ENCODE measurements around the gene ZYG11A. TPM values are rescaled to one million over a fixed set of nuclear protein-coding genes. Genes with fewer than 3 reads are reported as not detected.
"Not testable (repeated sequence)": the region's sequence is repeated elsewhere in the genome, so short reads cannot be mapped to it uniquely, and the experiment has no call there.

ZYG11A gene
- total RNA-seq, 5 donors from 2014 or later (not counting 1 experiment from before 2014, with no cell fraction given): 0.09 to 0.15 (median 0.09) TPM

DNA sequence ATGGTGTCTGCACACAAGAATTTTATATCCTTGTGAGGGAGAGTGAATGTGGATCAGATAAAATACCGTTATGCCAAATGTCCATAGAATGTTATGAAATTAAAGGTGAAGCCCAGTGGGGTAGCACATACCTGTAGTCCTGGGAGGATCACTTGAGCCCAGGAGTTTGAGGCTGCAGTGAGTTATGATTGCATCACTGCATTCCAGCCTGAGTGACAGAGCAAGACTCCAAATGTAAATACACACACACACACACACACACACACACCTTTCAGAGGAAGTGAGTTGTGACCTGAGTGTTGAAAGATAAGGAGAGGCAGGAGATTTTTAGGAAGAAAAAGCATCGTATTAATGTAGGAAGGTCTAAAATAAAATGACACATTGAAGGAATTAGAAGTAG is 28.1 kb upstream of the ZYG11A start:
- no peaks in the 10 kb centered on the region for H3K4me1 ChIP-seq (ENCODE audit: control insufficient read depth in 1 of 2, extremely low read depth in 1 of 2, insufficient read depth in 2 of 2, low read length in 2 of 2)
- Mint-ChIP-seq H3K27me3 (no peaks in the 10 kb centered on the region), H3K9me3 (no peaks in the 10 kb centered on the region), H3K4me1 (no peaks in the 10 kb centered on the region), H3K27ac (no peak overlapping the region), H3K36me3 (peaks cover 43% of the 10 kb centered on the region), H3K4me3 (no peak overlapping the region)
- WGBS (ENCODE audit: insufficient coverage): 92% methylated on average over 2 of the region's 2 CpGs
- peaks cover 3 to 43% of the 10 kb centered on the region in 2 donors for H3K36me3 ChIP-seq (ENCODE audit: control insufficient read depth in 2 of 2, extremely low read depth in 1 of 2, insufficient read depth in 1 of 2, low read length in 1 of 2)
- no peaks in the 10 kb centered on the region for H3K9me3 ChIP-seq
- no peak overlapping the region for H3K4me3 ChIP-seq (ENCODE audit: control insufficient read depth in 1 of 2, extremely low read depth in 1 of 2, low read length in 1 of 2)
- DNase-seq (no peak), ATAC-seq (replicated peaks in 1 of 4) (no peak)
- CTCF ChIA-PET: no interaction called here
- H3K27ac ChIP-seq (ENCODE audit: low read length): no peak overlapping the region
- H3K27me3 ChIP-seq (replicated peaks in 1 of 2; ENCODE audit: control insufficient read depth in 2 of 2, extremely low read depth in 1 of 2, insufficient read depth in 2 of 2, low read length in 1 of 2): no peaks in the 10 kb centered on the region
- POLR2A ChIA-PET: no interaction called here

DNA sequence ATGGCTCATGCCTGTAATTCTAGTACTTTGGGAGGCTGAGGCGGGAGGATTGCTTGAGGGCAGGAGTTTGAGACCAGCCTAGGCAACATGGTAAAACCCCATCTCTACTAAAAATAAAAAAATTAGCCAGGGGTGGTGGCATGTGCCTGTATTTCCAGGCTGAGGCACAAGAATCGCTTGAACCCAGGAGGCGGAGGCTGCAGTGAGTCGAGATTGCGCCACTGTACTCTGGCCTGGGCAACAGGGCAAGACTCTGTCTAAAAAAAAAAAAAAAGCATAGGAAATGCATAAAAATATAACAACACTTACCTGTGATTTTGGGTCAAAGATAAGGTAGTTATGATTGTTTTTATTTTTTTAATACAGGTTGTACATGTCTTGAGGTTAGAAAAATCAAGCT is 21.7 kb upstream of the ZYG11A start:
- H3K4me1 Mint-ChIP-seq; H3K4me3 ChIP-seq (ENCODE audit: control insufficient read depth in 1 of 2, extremely low read depth in 1 of 2, low read length in 1 of 2); POLR2A ChIA-PET; H3K27ac ChIP-seq (ENCODE audit: low read length); H3K27me3 ChIP-seq (replicated peaks in 1 of 2; ENCODE audit: control insufficient read depth in 2 of 2, extremely low read depth in 1 of 2, insufficient read depth in 2 of 2, low read length in 1 of 2); ATAC-seq (replicated peaks in 1 of 4); CTCF ChIA-PET; H3K9me3 ChIP-seq; H3K4me3 Mint-ChIP-seq; H3K4me1 ChIP-seq (ENCODE audit: control insufficient read depth in 1 of 2, extremely low read depth in 1 of 2, insufficient read depth in 2 of 2, low read length in 2 of 2); H3K27me3 Mint-ChIP-seq; DNase-seq; H3K27ac Mint-ChIP-seq; H3K9me3 Mint-ChIP-seq: not testable (repeated sequence)
- no CpG with 5 or more reads among the region's 5 CpGs for WGBS (ENCODE audit: insufficient coverage)
- peaks cover 23% of the 10 kb centered on the region for H3K36me3 Mint-ChIP-seq
- H3K36me3 ChIP-seq (ENCODE audit: control insufficient read depth in 2 of 2, extremely low read depth in 1 of 2, insufficient read depth in 1 of 2, low read length in 1 of 2): peaks cover 3 to 43% of the 10 kb centered on the region in 2 donors

DNA sequence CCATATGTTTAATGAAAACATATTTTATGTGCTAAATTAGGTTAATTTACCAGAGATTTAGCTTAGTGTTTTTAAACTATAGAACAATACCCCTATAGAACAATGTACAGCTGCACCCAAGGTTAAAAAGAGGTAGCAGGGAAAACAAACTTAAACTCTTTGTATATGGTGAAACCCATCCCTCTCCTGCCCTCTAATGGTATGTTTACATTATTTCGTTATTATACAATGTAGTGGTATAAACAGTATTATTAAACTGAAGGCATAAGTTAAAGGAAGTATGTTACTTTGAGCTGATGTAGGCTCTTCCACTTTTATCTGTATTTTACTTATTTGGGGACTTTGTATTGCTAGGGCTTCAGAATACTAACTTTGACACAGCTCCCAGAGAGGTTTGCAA is 16.7 kb upstream of the ZYG11A start:
- H3K9me3 ChIP-seq: no peaks in the 10 kb centered on the region
- H3K27me3 ChIP-seq (replicated peaks in 1 of 2; ENCODE audit: control insufficient read depth in 2 of 2, extremely low read depth in 1 of 2, insufficient read depth in 2 of 2, low read length in 1 of 2): no peaks in the 10 kb centered on the region
- H3K4me3 Mint-ChIP-seq: no peak overlapping the region
- H3K4me1 ChIP-seq (ENCODE audit: control insufficient read depth in 1 of 2, extremely low read depth in 1 of 2, insufficient read depth in 2 of 2, low read length in 2 of 2): no peaks in the 10 kb centered on the region
- peaks cover 10% of the 10 kb centered on the region for H3K36me3 Mint-ChIP-seq
- peaks cover 0 to 12% of the 10 kb centered on the region in 2 donors for H3K36me3 ChIP-seq (ENCODE audit: control insufficient read depth in 2 of 2, extremely low read depth in 1 of 2, insufficient read depth in 1 of 2, low read length in 1 of 2)
- no CpG with 5 or more reads among the region's 1 CpG for WGBS (ENCODE audit: insufficient coverage)
- no peaks in the 10 kb centered on the region for H3K27me3 Mint-ChIP-seq
- no peak overlapping the region for H3K27ac ChIP-seq (ENCODE audit: low read length)
- H3K27ac Mint-ChIP-seq: no peak overlapping the region
- no peak overlapping the region for H3K4me3 ChIP-seq (ENCODE audit: control insufficient read depth in 1 of 2, extremely low read depth in 1 of 2, low read length in 1 of 2)
- H3K4me1 Mint-ChIP-seq: no peaks in the 10 kb centered on the region
- DNase-seq (peak in 1 of 35 experiments; percentile 12), ATAC-seq (replicated peaks in 1 of 4) (no peak)
- POLR2A ChIA-PET: no interaction called here
- H3K9me3 Mint-ChIP-seq: no peaks in the 10 kb centered on the region
- CTCF ChIA-PET: interaction anchor here in 1 of 2 donors (0.6 to 1.0 kb wide), 3 partner anchors 17 to 928 kb away, joined by 3 to 4 read pairs (median 3); partner anchors contain the start of gene ZYG11A

DNA sequence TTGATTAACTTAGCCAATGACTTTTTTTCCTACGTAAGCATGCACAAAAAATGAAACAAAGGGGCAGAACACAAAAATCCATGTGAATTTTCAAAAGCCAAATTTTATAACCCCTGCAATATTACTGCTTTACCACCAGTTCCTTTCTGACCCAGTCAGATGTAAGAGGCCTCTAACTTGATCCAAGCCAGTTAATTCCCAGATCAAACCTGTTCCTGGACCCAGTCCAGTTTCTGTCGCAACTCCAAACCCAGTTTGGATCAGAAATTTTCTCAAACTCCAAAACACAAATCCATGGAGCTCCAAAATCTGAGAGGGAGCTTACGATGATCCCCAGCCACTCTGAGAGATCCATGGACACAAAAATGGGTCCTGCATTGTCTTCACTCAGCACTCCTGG is 7.8 kb upstream of the ZYG11A start:
- ATAC-seq (replicated peaks in 1 of 4) (no peak), DNase-seq (no peak)
- 87% methylated on average over 3 of the region's 3 CpGs for WGBS (ENCODE audit: insufficient coverage)
- no peaks in the 10 kb centered on the region for H3K4me1 ChIP-seq (ENCODE audit: control insufficient read depth in 1 of 2, extremely low read depth in 1 of 2, insufficient read depth in 2 of 2, low read length in 2 of 2)
- no peaks in the 10 kb centered on the region for H3K36me3 ChIP-seq (ENCODE audit: control insufficient read depth in 2 of 2, extremely low read depth in 1 of 2, insufficient read depth in 1 of 2, low read length in 1 of 2)
- no peak overlapping the region for H3K27ac ChIP-seq (ENCODE audit: low read length)
- H3K27me3 ChIP-seq (replicated peaks in 1 of 2; ENCODE audit: control insufficient read depth in 2 of 2, extremely low read depth in 1 of 2, insufficient read depth in 2 of 2, low read length in 1 of 2): peaks cover 0 to 13% of the 10 kb centered on the region in 2 experiments
- Mint-ChIP-seq H3K36me3 (no peaks in the 10 kb centered on the region), H3K27me3 (peaks cover 7 to 10% of the 10 kb centered on the region in 2 donors), H3K9me3 (no peaks in the 10 kb centered on the region), H3K4me3 (no peak overlapping the region), H3K4me1 (no peaks in the 10 kb centered on the region), H3K27ac (no peak overlapping the region)
- H3K4me3 ChIP-seq (ENCODE audit: control insufficient read depth in 1 of 2, extremely low read depth in 1 of 2, low read length in 1 of 2): no peak overlapping the region
- CTCF ChIA-PET: no interaction called here
- no peaks in the 10 kb centered on the region for H3K9me3 ChIP-seq
- POLR2A ChIA-PET: no interaction called here

DNA sequence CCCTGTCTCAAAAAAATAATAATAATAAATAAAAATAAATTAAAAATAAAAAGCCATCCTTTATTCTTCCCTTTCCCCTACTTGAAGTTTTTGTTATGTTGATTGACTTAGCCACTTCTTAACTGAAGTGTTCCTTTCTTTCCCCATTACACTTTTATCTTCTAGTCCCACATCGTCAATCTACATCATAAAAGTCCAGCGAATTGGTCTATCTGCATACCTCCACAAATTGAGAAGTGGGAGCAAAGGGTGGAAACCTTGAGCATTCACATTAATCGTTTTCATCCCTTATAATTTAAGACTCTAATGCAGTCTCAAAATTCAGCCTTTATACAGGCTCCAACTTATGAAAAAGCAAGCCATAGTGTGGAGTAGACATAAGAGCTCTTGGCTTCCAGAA is 6.5 kb upstream of the ZYG11A start:
- Mint-ChIP-seq H3K36me3 (no peaks in the 10 kb centered on the region), H3K9me3 (no peaks in the 10 kb centered on the region), H3K4me1 (no peaks in the 10 kb centered on the region), H3K27me3 (peaks cover 9 to 11% of the 10 kb centered on the region in 2 donors), H3K27ac (no peak overlapping the region), H3K4me3 (no peak overlapping the region)
- Histone ChIP-seq H3K4me3 (ENCODE audit: control insufficient read depth in 1 of 2, extremely low read depth in 1 of 2, low read length in 1 of 2) (no peak overlapping the region), H3K27ac (ENCODE audit: low read length) (no peak overlapping the region), H3K9me3 (no peaks in the 10 kb centered on the region), H3K27me3 (replicated peaks in 1 of 2; ENCODE audit: control insufficient read depth in 2 of 2, extremely low read depth in 1 of 2, insufficient read depth in 2 of 2, low read length in 1 of 2) (peaks cover 3 to 15% of the 10 kb centered on the region in 2 experiments), H3K4me1 (ENCODE audit: control insufficient read depth in 1 of 2, extremely low read depth in 1 of 2, insufficient read depth in 2 of 2, low read length in 2 of 2) (no peaks in the 10 kb centered on the region), H3K36me3 (ENCODE audit: control insufficient read depth in 2 of 2, extremely low read depth in 1 of 2, insufficient read depth in 1 of 2, low read length in 1 of 2) (no peaks in the 10 kb centered on the region)
- no peak for ATAC-seq (replicated peaks in 1 of 4)
- ChIA-PET POLR2A (no interaction called here), CTCF (no interaction called here)
- WGBS (ENCODE audit: insufficient coverage): no CpG with 5 or more reads among the region's 3 CpGs
- no peak for DNase-seq

DNA sequence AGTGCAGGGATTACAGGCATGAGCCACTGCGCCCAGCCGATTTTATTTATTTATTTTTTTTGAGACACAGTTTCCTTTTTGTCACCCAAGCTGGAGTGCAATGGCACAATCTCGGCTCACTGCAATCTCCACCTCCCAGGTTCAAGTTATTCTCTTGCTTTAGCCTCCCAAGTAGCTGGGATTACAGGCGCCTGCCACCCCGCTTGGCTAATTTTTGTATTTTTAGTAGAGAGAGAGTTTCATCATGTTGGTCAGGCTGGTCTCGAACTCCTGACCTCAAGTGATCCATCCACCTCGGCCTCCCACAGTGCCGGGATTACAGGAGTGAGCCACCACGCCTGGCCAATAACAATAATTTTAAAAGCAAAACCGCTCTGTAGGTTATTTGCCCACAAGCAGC is 3.4 kb upstream of the ZYG11A start:
- WGBS (ENCODE audit: insufficient coverage): 89% methylated on average over 6 of the region's 10 CpGs
- CTCF ChIA-PET, H3K4me1 Mint-ChIP-seq: not testable (repeated sequence)

DNA sequence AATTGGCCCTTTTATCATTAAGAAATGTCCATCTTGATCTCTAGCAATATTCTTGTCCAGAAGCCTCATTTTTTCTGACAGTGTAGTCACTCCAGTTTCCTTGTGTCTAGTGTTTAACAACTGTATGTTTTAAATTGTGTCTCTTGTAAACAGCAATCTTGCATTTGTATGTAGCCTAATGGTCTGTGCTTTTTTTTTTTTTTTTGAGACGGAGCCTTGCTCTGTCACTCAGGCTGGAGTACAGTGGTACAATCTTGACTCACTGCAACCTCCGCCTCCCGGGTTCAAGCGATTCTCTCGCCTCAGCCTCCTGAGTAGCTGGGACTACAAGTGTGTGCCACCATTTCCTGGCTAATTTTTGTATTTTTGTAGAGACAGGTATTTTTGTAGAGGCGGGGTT is 2.6 kb downstream of the ZYG11A start:
- WGBS (ENCODE audit: insufficient coverage): 70% methylated on average over 4 of the region's 6 CpGs
- Histone ChIP-seq H3K4me1 (ENCODE audit: control insufficient read depth in 1 of 2, extremely low read depth in 1 of 2, insufficient read depth in 2 of 2, low read length in 2 of 2) (peaks cover 0 to 11% of the 10 kb centered on the region in 2 experiments), H3K27me3 (replicated peaks in 1 of 2; ENCODE audit: control insufficient read depth in 2 of 2, extremely low read depth in 1 of 2, insufficient read depth in 2 of 2, low read length in 1 of 2) (peaks cover 6 to 45% of the 10 kb centered on the region in 2 experiments)
- H3K36me3 Mint-ChIP-seq; ATAC-seq (replicated peaks in 1 of 4); H3K4me1 Mint-ChIP-seq; H3K36me3 ChIP-seq (ENCODE audit: control insufficient read depth in 2 of 2, extremely low read depth in 1 of 2, insufficient read depth in 1 of 2, low read length in 1 of 2); H3K9me3 Mint-ChIP-seq; POLR2A ChIA-PET; H3K4me3 ChIP-seq (ENCODE audit: control insufficient read depth in 1 of 2, extremely low read depth in 1 of 2, low read length in 1 of 2); CTCF ChIA-PET; H3K9me3 ChIP-seq; H3K27ac Mint-ChIP-seq; DNase-seq; H3K27ac ChIP-seq (ENCODE audit: low read length); H3K4me3 Mint-ChIP-seq: not testable (repeated sequence)
- H3K27me3 Mint-ChIP-seq: peaks cover 20 to 36% of the 10 kb centered on the region in 2 donors

More for the DNA sequence above, 3.4 kb upstream of the ZYG11A start:
- H3K27ac Mint-ChIP-seq; H3K9me3 ChIP-seq; ATAC-seq (replicated peaks in 1 of 4); H3K9me3 Mint-ChIP-seq; H3K4me3 ChIP-seq (ENCODE audit: control insufficient read depth in 1 of 2, extremely low read depth in 1 of 2, low read length in 1 of 2); H3K36me3 Mint-ChIP-seq; H3K27ac ChIP-seq (ENCODE audit: low read length); H3K4me3 Mint-ChIP-seq; DNase-seq; POLR2A ChIA-PET; H3K36me3 ChIP-seq (ENCODE audit: control insufficient read depth in 2 of 2, extremely low read depth in 1 of 2, insufficient read depth in 1 of 2, low read length in 1 of 2): not testable (repeated sequence)
- peaks cover 20 to 27% of the 10 kb centered on the region in 2 donors for H3K27me3 Mint-ChIP-seq
- Histone ChIP-seq H3K4me1 (ENCODE audit: control insufficient read depth in 1 of 2, extremely low read depth in 1 of 2, insufficient read depth in 2 of 2, low read length in 2 of 2) (peaks cover 0 to 11% of the 10 kb centered on the region in 2 experiments), H3K27me3 (replicated peaks in 1 of 2; ENCODE audit: control insufficient read depth in 2 of 2, extremely low read depth in 1 of 2, insufficient read depth in 2 of 2, low read length in 1 of 2) (peaks cover 4 to 35% of the 10 kb centered on the region in 2 experiments)
